Caco-2 (cell line): ENCODE measurements around the gene NGF. TPM values are rescaled to one million over a fixed set of nuclear protein-coding genes. Genes with fewer than 3 reads are reported as not detected.

Experiments used
- BruUV-seq: library from RNA; stranded (reverse); fragments of 400-500 nt; replicated peaks from 2 replicates; lab custom pipeline; 2021; lab: Mats Ljungman, UMichigan
- CTCF ChIA-PET: fragments of 300-600 bp; sonication (Branson Sonifier 250); formaldehyde crosslinking; loops from one replicate; lab custom pipeline; 2022; ENCODE audit warnings: antibody characterized with exemption; lab: Charles Lee
- POLR2A ChIA-PET: fragments of 300-600 bp; sonication (Branson Sonifier 250); formaldehyde crosslinking; loops from one replicate; lab custom pipeline; 2022; ENCODE audit warnings: antibody characterized with exemption; lab: Charles Lee
- DNase-seq, 2 experiments: peaks; one replicate each; pipeline versions ENCODE4 v3.0.0 to v3.0.0-alpha.2; 2020 to 2022
- H3K27me3 ChIP-seq: replicated peaks from 2 replicates; pipeline ENCODE4 v1.6.0; 2011; ENCODE audit warnings: low read length; ENCODE audit not compliant: control insufficient read depth, insufficient read depth
- H3K36me3 ChIP-seq: 2 replicates; pipeline ENCODE4 v1.5.1; 2011; ENCODE audit warnings: low read length; ENCODE audit not compliant: control insufficient read depth, insufficient read depth
- H3K4me1 ChIP-seq: fragments of 250-450 bp; sonication (Bioruptor Pico); 2 replicates; pipeline ENCODE4 v1.5.1; 2020; ENCODE audit warnings: mild to moderate bottlenecking
- H3K4me3 ChIP-seq: 2 replicates; pipeline ENCODE4 v1.5.1; 2011; ENCODE audit warnings: low read depth, mild to moderate bottlenecking, control low read depth, low read length
- H3K9me3 ChIP-seq: fragments of 250-450 bp; sonication (Bioruptor Pico); 2 replicates; pipeline ENCODE4 v1.5.1; 2020; ENCODE audit warnings: mild to moderate bottlenecking, moderate library complexity
- H3K27ac Mint-ChIP-seq: one replicate; pipeline ENCODE4 v1.8.0; 2022; ENCODE audit warnings: mixed read lengths; ENCODE audit not compliant: unreplicated experiment
- H3K27me3 Mint-ChIP-seq: one replicate; pipeline ENCODE4 v1.8.0; 2022; ENCODE audit warnings: mixed read lengths; ENCODE audit not compliant: insufficient read depth, unreplicated experiment
- H3K36me3 Mint-ChIP-seq: one replicate; pipeline ENCODE4 v1.8.0; 2022; ENCODE audit warnings: mild to moderate bottlenecking, mixed read lengths; ENCODE audit not compliant: insufficient read depth, unreplicated experiment
- H3K4me1 Mint-ChIP-seq: one replicate; pipeline ENCODE4 v1.8.0; 2022; ENCODE audit warnings: low read depth, mixed read lengths; ENCODE audit not compliant: unreplicated experiment
- H3K4me3 Mint-ChIP-seq: one replicate; pipeline ENCODE4 v1.8.0; 2022; ENCODE audit warnings: mild to moderate bottlenecking, moderate library complexity, mixed read lengths; ENCODE audit not compliant: unreplicated experiment
- H3K9me3 Mint-ChIP-seq: one replicate; pipeline ENCODE4 v1.8.0; 2022; ENCODE audit warnings: mixed read lengths; ENCODE audit not compliant: unreplicated experiment
- CTCF ChIP-seq, 2 experiments: fragments of 200-600 bp in 1 of 2; IDR thresholded peaks; 1 replicate in 1 of 2; 2 replicates in 1 of 2; pipeline versions ENCODE4 v1.5.1 to v1.8.0; 2011 to 2022; ENCODE audit warnings: antibody characterized with exemption in 1 of 2, control low read depth in 1 of 2, inconsistent platforms in 1 of 2, low read depth in 1 of 2, low read length in 1 of 2, mild to moderate bottlenecking in 1 of 2, moderate library complexity in 1 of 2; ENCODE audit not compliant: insufficient read depth in 1 of 2, severe bottlenecking in 1 of 2, unreplicated experiment in 1 of 2
- intact Hi-C: fragments of 100-400 bp; cut with micrococcal nuclease; formaldehyde crosslinking; loops from one replicate; pipeline ENCODE4 v1.10.0; 2022; ENCODE audit not compliant: unreplicated experiment
- total RNA-seq: library from RNA; stranded (reverse); gene quantifications from 2 replicates; pipeline ENCODE4 v1.2.3, GENCODE V29; 2022

Gene NGF
- total RNA-seq, 1 experiment from 2014 or later: not detected

- H3K4me1 Mint-ChIP-seq: no peaks in the 10 kb centered on the region
- Histone ChIP-seq H3K36me3 (no peaks in the 10 kb centered on the region), H3K9me3 (no peaks in the 10 kb centered on the region), H3K4me1 (no peaks in the 10 kb centered on the region), H3K4me3 (no peak overlapping the region), H3K27me3 (no peaks in the 10 kb centered on the region; the same call in 1 of the 2 replicates)
- H3K9me3 Mint-ChIP-seq: no peaks in the 10 kb centered on the region
- ChIA-PET POLR2A (no interaction called here), CTCF (no interaction called here)
- H3K27ac Mint-ChIP-seq: no peak overlapping the region
- DNase-seq: no peak
- H3K27me3 Mint-ChIP-seq: no peaks in the 10 kb centered on the region
- BruUV-seq: no TSS peak
- no peaks in the 10 kb centered on the region for H3K36me3 Mint-ChIP-seq
- intact Hi-C loops: no loop called here
- no peak overlapping the region for H3K4me3 Mint-ChIP-seq
- no peak for TF ChIP-seq CTCF (IDR thresholded peaks at IDR 0.05; ENCODE audit: insufficient read depth in 1 of 2, low read depth in 1 of 2, low read length in 1 of 2, severe bottlenecking in 1 of 2, unreplicated experiment in 1 of 2)
These were observed 41.9 kb downstream of the NGF start for GRCh38 chr1:115295904-115296696.

GRCh38 chr1:115293899-115294298, 44.1 kb downstream of the NGF start:
- BruUV-seq: no TSS peak
- Mint-ChIP-seq H3K36me3 (no peaks in the 10 kb centered on the region), H3K4me3 (no peak overlapping the region), H3K4me1 (peaks cover 7% of the 10 kb centered on the region), H3K27ac (no peak overlapping the region), H3K9me3 (no peaks in the 10 kb centered on the region), H3K27me3 (no peaks in the 10 kb centered on the region)
- H3K9me3 ChIP-seq: no peaks in the 10 kb centered on the region
- CTCF ChIA-PET: no interaction called here
- TF ChIP-seq CTCF (IDR thresholded peaks at IDR 0.05; ENCODE audit: insufficient read depth in 1 of 2, low read depth in 1 of 2, low read length in 1 of 2, severe bottlenecking in 1 of 2, unreplicated experiment in 1 of 2): no peak
- no peaks in the 10 kb centered on the region; the same call in 1 of the 2 replicates for H3K27me3 ChIP-seq
- no peaks in the 10 kb centered on the region for H3K36me3 ChIP-seq
- POLR2A ChIA-PET: no interaction called here
- H3K4me1 ChIP-seq: no peaks in the 10 kb centered on the region
- no peak for DNase-seq
- H3K4me3 ChIP-seq: no peak overlapping the region
- intact Hi-C loops: no loop called here

GRCh38 chr1:115293006-115293405, 45.0 kb downstream of the NGF start:
- ChIA-PET CTCF (no interaction called here), POLR2A (no interaction called here)
- Histone ChIP-seq H3K4me1 (no peaks in the 10 kb centered on the region), H3K36me3 (no peaks in the 10 kb centered on the region), H3K9me3 (no peaks in the 10 kb centered on the region), H3K4me3 (no peak overlapping the region), H3K27me3 (no peaks in the 10 kb centered on the region; the same call in 1 of the 2 replicates)
- TF ChIP-seq CTCF (IDR thresholded peaks at IDR 0.05; ENCODE audit: insufficient read depth in 1 of 2, low read depth in 1 of 2, low read length in 1 of 2, severe bottlenecking in 1 of 2, unreplicated experiment in 1 of 2): no peak
- H3K9me3 Mint-ChIP-seq: no peaks in the 10 kb centered on the region
- BruUV-seq: no TSS peak
- peaks cover 7% of the 10 kb centered on the region for H3K4me1 Mint-ChIP-seq
- no peak for DNase-seq
- intact Hi-C loops: no loop called here
- H3K4me3 Mint-ChIP-seq: no peak overlapping the region
- H3K27me3 Mint-ChIP-seq: no peaks in the 10 kb centered on the region
- H3K36me3 Mint-ChIP-seq: no peaks in the 10 kb centered on the region
- no peak overlapping the region for H3K27ac Mint-ChIP-seq
